GM19467 (cell line): ENCODE results near the gene GARIN5A.
A peak's percentile ranks its signal among the peaks of the same experiment; 100 is the strongest.

Experiments
- ATAC-seq: cut with Tn5 transposase; IDR thresholded peaks from one replicate; pipeline ENCODE4 v1.9.1; 2021; ENCODE audit warnings: mild to moderate bottlenecking, moderate library complexity; ENCODE audit not compliant: unreplicated experiment

GARIN5A gene

GRCh38 chr19:50476224-50476906, at the start of gene GARIN5A, which contains the start of gene EMC10:
GARIN5A (minus strand) TSS chr19:50476848; CDS start chr19:50476388, 460 bp downstream.
EMC10 (plus strand) TSS chr19:50476507; CDS start chr19:50476545, 38 bp downstream.
- peak; percentile 80 for ATAC-seq

DNA sequence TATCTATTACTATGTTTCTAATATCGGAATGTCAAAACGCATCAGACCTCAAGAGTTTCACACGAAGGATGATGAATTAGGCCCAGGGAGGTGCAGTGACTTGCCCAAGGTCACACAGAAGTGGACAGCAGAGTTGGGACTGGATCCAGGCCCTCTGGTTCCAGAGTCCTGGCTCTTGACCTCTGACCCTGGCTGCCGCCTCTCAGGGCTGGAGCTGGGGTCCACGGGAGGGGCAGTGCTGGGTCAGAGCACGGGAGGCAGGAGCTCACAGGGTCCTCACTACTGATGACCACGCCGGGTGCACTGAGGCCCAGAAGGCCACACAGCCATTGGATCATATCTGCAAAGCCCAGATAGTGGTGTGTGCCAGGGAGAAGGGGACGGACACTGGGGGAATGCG, 46.2 kb upstream of the GARIN5A start:
- no peak for ATAC-seq

DNA sequence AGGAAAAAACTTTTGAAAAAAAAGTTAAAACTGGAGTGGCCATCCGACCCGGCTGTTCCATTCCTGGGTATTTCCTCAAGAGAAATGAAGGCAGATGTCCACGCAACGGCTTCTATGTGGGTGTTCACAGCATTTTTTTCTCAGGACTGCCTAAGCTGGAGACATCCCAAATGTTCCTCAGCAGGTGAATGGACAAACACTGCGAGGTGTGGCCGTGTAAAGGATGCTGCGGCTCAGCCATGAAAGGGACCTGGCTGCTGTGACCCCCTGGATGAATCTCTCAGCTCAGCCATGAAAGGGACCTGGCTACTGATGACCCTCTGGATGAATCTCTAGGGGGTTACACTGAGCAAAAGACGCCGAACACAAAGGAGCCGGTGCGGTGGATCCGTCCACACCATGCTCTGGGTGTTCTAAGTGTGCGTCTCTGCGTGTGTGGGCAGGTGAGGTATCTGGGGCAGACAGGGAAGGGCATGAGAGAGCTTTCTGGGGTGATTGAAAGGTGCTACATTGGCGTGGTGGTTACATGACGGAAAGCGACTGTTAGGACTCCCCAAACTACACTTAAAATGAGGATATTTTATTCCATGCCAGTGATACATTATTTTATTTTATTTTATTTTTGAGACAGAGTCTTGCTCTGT, 44.3 kb upstream of the GARIN5A start:
- ATAC-seq, result no peak

DNA sequence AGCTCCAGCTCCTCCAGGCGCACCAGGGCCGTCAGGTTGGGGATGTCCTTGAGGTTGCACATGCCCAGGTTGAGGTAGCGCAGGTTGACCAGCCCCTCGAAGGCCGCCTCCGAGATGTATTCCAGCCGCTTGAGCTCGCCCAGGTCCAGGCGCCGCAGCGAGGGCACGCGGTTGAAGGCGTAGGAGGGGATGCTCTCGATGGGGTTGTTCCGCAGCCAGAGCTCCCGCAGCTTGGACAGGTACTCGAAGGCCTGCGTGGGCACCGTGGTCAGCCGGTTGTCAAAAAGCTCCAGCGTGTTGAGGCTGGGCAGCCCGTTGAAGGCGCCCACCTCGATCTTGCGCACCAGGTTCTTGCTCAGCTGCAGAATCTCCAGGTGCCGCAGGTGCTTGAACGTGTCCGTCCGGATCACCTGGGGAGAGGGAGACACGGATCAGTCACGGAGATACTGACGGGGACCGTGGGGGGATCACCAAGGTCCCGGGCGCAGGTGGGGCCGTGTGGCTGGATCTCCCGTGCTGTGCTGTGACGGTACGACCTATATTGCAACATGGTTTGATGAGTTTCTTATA, 42.4 kb upstream of the GARIN5A start:
- no peak for ATAC-seq

- ATAC-seq, result no peak
Measured at GRCh38 chr19:50518091-50519005, 41.7 kb upstream of the GARIN5A start.

- no peak for ATAC-seq
Measured at GRCh38 chr19:50517704-50518075, 41.0 kb upstream of the GARIN5A start.

DNA sequence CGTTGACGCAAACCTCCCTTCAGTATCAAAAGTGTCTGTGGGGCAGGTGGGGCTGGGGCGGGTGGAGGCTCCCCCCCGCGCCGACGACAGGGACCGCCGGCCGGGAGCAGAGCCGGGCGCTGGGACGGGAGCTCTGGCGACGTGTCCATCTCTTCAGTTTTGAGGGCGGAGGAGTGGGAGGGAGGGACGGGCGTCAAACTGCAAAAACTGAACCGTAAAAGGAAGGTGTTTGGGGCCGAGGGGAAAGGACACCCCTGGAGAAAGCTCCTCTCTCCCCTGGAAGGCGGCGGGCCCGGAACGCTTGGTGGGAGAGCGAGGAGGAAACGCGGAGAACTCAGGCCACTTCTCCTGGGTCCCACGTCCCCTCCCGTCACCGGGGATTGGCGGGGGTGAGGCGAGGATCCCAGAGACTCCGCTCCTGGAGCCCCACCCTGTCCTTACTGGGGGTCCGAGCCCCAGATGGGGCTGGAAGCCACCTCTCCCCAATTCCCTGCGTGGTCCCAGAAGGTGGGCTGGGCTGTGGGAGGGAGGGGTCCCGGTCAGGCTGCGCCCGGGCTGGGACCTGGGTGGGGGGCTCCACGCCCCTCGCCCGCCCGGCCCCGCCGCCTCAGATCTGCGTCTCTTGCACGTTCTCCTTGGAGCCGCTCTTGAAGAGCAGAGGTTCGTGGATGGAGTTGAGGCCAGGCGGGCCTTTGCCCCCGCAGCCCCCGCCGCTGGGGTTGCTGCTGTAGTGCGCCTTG, 40.5 kb upstream of the GARIN5A start:
- no peak for ATAC-seq

DNA sequence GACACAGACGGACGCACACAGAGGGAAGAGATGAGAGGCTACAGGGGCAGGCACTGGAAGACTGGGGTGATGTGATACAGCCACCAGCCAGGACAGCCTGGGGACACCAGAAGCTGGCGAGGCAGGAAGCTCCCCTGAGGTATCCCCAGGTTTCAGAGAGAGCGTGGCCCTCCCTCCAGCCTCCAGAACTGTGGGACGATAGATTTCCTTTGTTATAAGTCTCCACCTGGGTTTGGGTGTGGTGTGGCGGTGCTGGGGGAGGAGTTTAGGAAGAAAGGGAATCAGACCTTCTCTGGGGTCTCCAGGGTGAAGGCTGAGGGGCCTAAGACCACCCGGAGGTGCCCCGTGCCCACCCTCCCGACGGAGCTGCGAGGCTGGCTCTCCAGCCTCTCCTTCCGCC, 39.8 kb upstream of the GARIN5A start:
- ATAC-seq, result no peak

- no peak for ATAC-seq
Measured at GRCh38 chr19:50515168-50515561, 38.5 kb upstream of the GARIN5A start.

DNA sequence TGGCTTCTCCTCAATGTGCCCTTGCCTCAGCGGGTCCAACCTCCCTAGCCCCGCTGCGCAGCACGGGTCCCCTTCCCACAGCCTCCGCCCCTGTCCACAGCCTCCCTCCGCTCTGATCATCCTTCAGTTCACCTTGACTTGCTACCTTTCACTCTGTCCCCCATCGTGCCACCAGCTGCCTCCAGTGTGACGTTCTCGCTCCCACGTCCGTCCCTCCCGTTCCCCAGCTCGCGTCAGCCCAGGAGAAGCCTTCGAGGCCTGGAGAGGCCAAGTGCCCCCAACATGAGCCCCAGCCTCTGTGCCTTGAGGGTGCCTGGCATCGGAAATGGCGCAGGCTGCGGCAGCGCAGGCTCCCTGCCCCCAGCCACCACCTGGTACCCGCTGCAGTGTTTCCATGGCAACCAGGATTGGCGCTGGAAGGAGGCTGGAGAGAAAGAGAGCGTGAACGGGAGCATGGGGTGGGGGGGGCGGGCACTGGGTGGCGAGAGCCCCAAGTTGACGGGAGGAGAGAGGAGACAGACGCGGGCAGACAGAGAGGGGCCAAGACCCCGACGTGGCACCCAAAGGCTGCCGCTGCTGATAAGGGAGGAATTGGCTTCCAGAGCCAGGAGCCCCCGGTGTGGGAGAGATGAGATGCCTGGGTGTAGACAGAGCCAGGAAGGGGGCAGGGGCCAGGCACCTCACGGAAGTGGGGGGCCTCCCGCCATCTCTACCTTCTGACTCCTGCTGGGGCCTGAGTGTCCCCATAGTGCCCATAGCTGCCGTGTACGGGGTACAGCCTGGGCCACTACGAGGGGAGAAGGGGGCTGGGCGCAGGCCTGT, 37.9 kb upstream of the GARIN5A start:
- ATAC-seq, result no peak

DNA sequence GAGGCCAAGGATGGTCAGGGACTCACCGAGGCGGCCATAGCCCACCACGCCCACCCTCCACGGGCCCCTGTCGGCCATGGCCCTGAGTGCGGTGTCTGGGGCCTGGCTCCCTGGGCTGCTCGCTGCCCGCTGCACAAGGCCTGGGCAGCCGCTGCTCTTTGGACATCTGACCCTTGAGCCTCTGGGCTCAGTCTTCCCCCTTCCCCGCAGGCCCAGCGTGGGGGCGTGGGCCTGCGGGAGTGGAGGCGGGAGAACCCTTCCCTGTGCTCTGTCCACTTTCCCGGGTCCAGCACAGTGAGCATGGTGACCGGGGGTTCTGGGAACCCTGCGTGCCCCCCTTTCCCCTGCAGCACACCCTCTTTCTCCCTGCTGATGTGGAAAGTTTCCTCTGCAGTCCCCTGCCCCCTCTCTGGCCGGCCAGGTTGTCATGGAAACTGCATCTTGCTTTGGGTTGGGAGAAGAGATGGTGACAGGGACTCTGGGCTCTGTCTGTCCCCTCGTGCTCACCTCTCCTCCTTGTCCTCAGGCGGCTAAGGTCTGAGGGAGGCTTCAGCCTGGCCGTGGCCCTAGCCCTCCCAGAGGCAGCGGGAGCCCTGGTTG, 37.2 kb upstream of the GARIN5A start, which contains the start of gene ASPDH:
Gene ASPDH (minus strand): TSS at position 168 of the 600 bp plus-strand sequence. CDS start 90 bp downstream, at position 78.
- no peak for ATAC-seq

DNA sequence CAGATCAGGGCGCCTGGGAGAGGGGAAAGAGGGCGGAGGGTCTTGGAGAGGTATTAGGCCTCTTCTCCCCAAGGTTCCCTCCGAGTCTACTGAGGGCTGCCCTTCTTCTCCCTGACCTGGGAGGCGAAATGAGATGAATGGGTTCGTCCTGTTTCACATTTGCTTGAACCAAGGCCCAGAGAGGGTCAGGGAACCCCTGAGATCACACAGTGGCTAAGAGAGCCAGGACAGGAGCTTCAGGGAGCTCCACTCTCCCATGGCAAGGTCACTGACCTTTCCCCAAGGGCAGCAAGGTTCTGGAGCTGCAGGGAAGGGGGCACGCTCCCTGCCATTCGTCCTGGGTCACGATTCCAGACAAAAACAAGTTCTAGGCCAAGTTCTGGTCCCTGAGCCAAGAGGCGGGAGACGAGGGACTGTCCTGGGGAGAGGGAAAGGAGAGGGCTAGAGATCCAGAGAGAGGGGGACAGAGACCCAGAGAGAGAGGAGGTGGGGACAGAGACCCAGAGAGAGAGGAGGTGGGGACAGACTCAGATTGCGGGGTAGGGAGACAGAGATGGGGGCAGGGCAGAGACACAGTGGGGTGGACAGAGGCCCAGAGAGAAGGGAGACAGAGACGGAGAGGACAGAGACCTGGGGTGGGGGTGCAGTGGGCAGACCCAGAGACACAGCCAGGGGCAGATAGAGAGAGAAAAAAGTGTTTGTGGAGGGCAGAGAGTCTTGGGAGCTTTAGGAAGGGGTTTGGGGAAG, 36.5 kb upstream of the GARIN5A start:
- ATAC-seq, result no peak

DNA sequence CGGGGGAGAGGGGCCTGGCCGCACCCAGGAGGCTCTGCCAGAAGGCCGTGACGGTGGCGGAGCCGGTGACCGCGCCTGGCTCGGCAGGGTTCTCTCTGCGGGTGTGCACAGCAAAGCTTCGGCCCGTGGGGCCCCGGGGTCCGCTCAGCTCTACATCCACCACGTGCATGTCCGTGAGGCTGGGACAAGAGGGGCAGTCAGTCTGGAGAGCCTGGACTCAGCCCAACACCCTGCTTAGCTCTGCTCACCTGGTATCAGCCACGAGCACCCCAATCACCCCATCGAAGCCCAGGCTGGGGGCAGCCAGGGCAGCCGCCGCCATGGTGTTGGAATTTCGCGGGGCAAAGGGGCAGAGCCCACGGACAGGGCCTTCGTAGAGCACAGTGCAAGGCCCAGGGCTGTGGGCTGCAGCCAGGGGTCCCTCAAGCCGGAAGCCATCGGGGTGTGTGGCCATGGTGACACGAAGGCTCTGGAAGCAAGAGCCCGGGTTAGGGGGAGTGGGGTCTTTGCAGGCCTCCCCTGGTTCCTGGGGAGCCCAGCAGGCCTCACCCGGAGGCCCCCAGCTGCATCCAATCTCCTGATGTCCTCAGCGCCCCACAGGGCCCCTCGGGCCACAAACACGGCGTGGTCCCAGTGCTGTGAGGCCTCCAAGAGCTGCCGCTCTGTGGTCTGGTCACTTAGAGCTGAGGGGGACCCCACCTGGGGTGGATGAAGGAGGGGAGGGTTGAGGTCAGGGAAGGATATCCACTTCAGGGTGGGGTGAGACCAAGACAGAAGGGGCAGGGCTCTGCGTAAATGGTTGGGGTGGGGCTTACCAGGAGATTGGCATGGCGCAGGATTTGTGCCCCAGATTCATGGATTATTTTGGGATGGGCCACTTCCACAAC, 35.7 kb upstream of the GARIN5A start:
- no peak for ATAC-seq

- ATAC-seq, result peak; percentile 87
Measured at GRCh38 chr19:50511069-50511822, 34.6 kb upstream of the GARIN5A start, which contains the start of gene JOSD2. JOSD2 (minus strand) TSS chr19:50511191; CDS start chr19:50510431, 760 bp downstream.

GRCh38 chr19:50510700-50511068, 34.0 kb upstream of the GARIN5A start:
- no peak for ATAC-seq

- no peak for ATAC-seq
Measured at GRCh38 chr19:50510121-50510670, 33.5 kb upstream of the GARIN5A start.
